Activated T-helper 1 cell treated with anti-CD3 and anti-CD28 coated beads, Interleukin-12 subunit alpha, Interleukin-12 subunit beta, Interleukin-2, Interleukin-4 antibody, amounts not matched to agents 30 ng/mL and 10 ng/mL and 1 ng/mL, durations not matched to agents 14 hours and 24 hours and 36 hours (primary cell): ENCODE data around the gene JPH2. TPM values are rescaled to one million over a fixed set of nuclear protein-coding genes. Genes with fewer than 3 reads are reported as not detected.

Experiments
- DNase-seq: peaks from one replicate; pipeline ENCODE4 v3.0.0; 2021; ENCODE audit warnings: low spot score
- H3K27ac Mint-ChIP-seq: one replicate; pipeline ENCODE4 v1.8.0; 2021; ENCODE audit warnings: mild to moderate bottlenecking, mixed read lengths
- H3K27me3 Mint-ChIP-seq: one replicate; pipeline ENCODE4 v1.8.0; 2022; ENCODE audit warnings: mild to moderate bottlenecking, moderate library complexity, mixed read lengths; ENCODE audit not compliant: insufficient read depth
- H3K36me3 Mint-ChIP-seq: one replicate; pipeline ENCODE4 v1.8.0; 2021; ENCODE audit warnings: low read depth, mixed read lengths
- H3K4me1 Mint-ChIP-seq: one replicate; pipeline ENCODE4 v1.8.0; 2021; ENCODE audit warnings: low read depth, mixed read lengths
- H3K4me3 Mint-ChIP-seq: one replicate; pipeline ENCODE4 v1.8.0; 2021; ENCODE audit warnings: mild to moderate bottlenecking, moderate library complexity, mixed read lengths
- H3K9me3 Mint-ChIP-seq: one replicate; pipeline ENCODE4 v1.8.0; 2021; ENCODE audit warnings: mixed read lengths
- intact Hi-C: fragments of 100-400 bp; cut with micrococcal nuclease; formaldehyde crosslinking; loops from one replicate; pipeline ENCODE4 v1.15.1; 2024
- total RNA-seq: library from RNA; stranded (reverse); gene quantifications from 2 replicates; pipeline ENCODE4 v1.2.3, GENCODE V29; 2022

Gene JPH2
- total RNA-seq, 1 donor from 2014 or later: not detected

GRCh38 chr20:44208165-44208564 lies 21.2 kb upstream of the JPH2 start:
- Mint-ChIP-seq H3K4me3 (peak overlapping the region; percentile 99), H3K9me3 (no peaks in the 10 kb centered on the region), H3K4me1 (peaks cover 57% of the 10 kb centered on the region), H3K27me3 (no peaks in the 10 kb centered on the region), H3K27ac (no peak overlapping the region), H3K36me3 (peaks cover 25% of the 10 kb centered on the region)
- intact Hi-C loops: no loop called here
- no peak for DNase-seq

- Mint-ChIP-seq H3K9me3 (no peaks in the 10 kb centered on the region), H3K4me1 (peaks cover 57% of the 10 kb centered on the region), H3K27ac (no peak overlapping the region), H3K36me3 (peaks cover 27% of the 10 kb centered on the region), H3K27me3 (no peaks in the 10 kb centered on the region), H3K4me3 (no peak overlapping the region)
- no peak for DNase-seq
- intact Hi-C loops: no loop called here
Measured at GRCh38 chr20:44207126-44207723, 20.2 kb upstream of the JPH2 start.

- H3K4me1 Mint-ChIP-seq: peaks cover 46% of the 10 kb centered on the region
- H3K36me3 Mint-ChIP-seq: peaks cover 35% of the 10 kb centered on the region
- intact Hi-C loops: no loop called here
- no peak overlapping the region for H3K27ac Mint-ChIP-seq
- no peaks in the 10 kb centered on the region for H3K9me3 Mint-ChIP-seq
- H3K4me3 Mint-ChIP-seq: no peak overlapping the region
- no peaks in the 10 kb centered on the region for H3K27me3 Mint-ChIP-seq
- no peak for DNase-seq
Measured at GRCh38 chr20:44206132-44206531, 19.1 kb upstream of the JPH2 start.

GRCh38 chr20:44204832-44205215 lies 17.8 kb upstream of the JPH2 start:
- peaks cover 43% of the 10 kb centered on the region for H3K36me3 Mint-ChIP-seq
- intact Hi-C loops: no loop called here
- peaks cover 41% of the 10 kb centered on the region for H3K4me1 Mint-ChIP-seq
- H3K9me3 Mint-ChIP-seq: no peaks in the 10 kb centered on the region
- no peak overlapping the region for H3K4me3 Mint-ChIP-seq
- no peaks in the 10 kb centered on the region for H3K27me3 Mint-ChIP-seq
- H3K27ac Mint-ChIP-seq: no peak overlapping the region
- DNase-seq: no peak

GRCh38 chr20:44204156-44204831 lies 17.3 kb upstream of the JPH2 start:
- H3K4me3 Mint-ChIP-seq: no peak overlapping the region
- no peak overlapping the region for H3K27ac Mint-ChIP-seq
- H3K36me3 Mint-ChIP-seq: peaks cover 46% of the 10 kb centered on the region

GRCh38 chr20:44203161-44203560 lies 16.2 kb upstream of the JPH2 start:
- intact Hi-C loops: no loop called here
- no peak for DNase-seq
- Mint-ChIP-seq H3K27ac (no peak overlapping the region), H3K9me3 (no peaks in the 10 kb centered on the region), H3K4me1 (peaks cover 38% of the 10 kb centered on the region), H3K36me3 (peaks cover 49% of the 10 kb centered on the region), H3K4me3 (no peak overlapping the region), H3K27me3 (no peaks in the 10 kb centered on the region)

More at GRCh38 chr20:44204156-44204831, 17.3 kb upstream of the JPH2 start:
- intact Hi-C loops: no loop called here
- H3K27me3 Mint-ChIP-seq: no peaks in the 10 kb centered on the region
- H3K4me1 Mint-ChIP-seq: peaks cover 41% of the 10 kb centered on the region
- H3K9me3 Mint-ChIP-seq: no peaks in the 10 kb centered on the region
- DNase-seq: no peak

GRCh38 chr20:44200983-44201382 lies 14.0 kb upstream of the JPH2 start:
- Mint-ChIP-seq H3K36me3 (peaks cover 61% of the 10 kb centered on the region), H3K4me3 (no peak overlapping the region), H3K27ac (no peak overlapping the region), H3K4me1 (peaks cover 24% of the 10 kb centered on the region), H3K9me3 (no peaks in the 10 kb centered on the region), H3K27me3 (no peaks in the 10 kb centered on the region)
- DNase-seq: no peak
- intact Hi-C loops: no loop called here

- no peaks in the 10 kb centered on the region for H3K27me3 Mint-ChIP-seq
- peaks cover 23% of the 10 kb centered on the region for H3K4me1 Mint-ChIP-seq
- H3K4me3 Mint-ChIP-seq: no peak overlapping the region
- no peak for DNase-seq
- no peak overlapping the region for H3K27ac Mint-ChIP-seq
- peaks cover 63% of the 10 kb centered on the region for H3K36me3 Mint-ChIP-seq
- intact Hi-C loops: no loop called here
- H3K9me3 Mint-ChIP-seq: no peaks in the 10 kb centered on the region
Measured at GRCh38 chr20:44200371-44200770, 13.4 kb upstream of the JPH2 start.

GRCh38 chr20:44199877-44200276 lies 12.9 kb upstream of the JPH2 start:
- H3K4me3 Mint-ChIP-seq: no peak overlapping the region
- DNase-seq: no peak
- intact Hi-C loops: loop anchor here (1.0 to 5.0 kb wide), 3 partner anchors 9 to 608 kb away; partner anchors contain the start of gene IFT52
- peaks cover 23% of the 10 kb centered on the region for H3K4me1 Mint-ChIP-seq
- no peaks in the 10 kb centered on the region for H3K27me3 Mint-ChIP-seq
- H3K27ac Mint-ChIP-seq: peak overlapping the region; percentile 44
- H3K36me3 Mint-ChIP-seq: peaks cover 61% of the 10 kb centered on the region
- no peaks in the 10 kb centered on the region for H3K9me3 Mint-ChIP-seq

GRCh38 chr20:44198872-44199271 lies 11.9 kb upstream of the JPH2 start:
- peak overlapping the region; percentile 75 for H3K4me3 Mint-ChIP-seq
- H3K4me1 Mint-ChIP-seq: peaks cover 17% of the 10 kb centered on the region
- intact Hi-C loops: loop anchor here (1.0 to 5.0 kb wide), 3 partner anchors 10 to 607 kb away; partner anchors contain the start of gene IFT52
- no peaks in the 10 kb centered on the region for H3K9me3 Mint-ChIP-seq
- peak; percentile 56 for DNase-seq
- H3K27me3 Mint-ChIP-seq: no peaks in the 10 kb centered on the region
- H3K27ac Mint-ChIP-seq: peak overlapping the region; percentile 91
- peaks cover 59% of the 10 kb centered on the region for H3K36me3 Mint-ChIP-seq

GRCh38 chr20:44196271-44196670 lies 9.3 kb upstream of the JPH2 start:
- H3K27me3 Mint-ChIP-seq: no peaks in the 10 kb centered on the region
- no peaks in the 10 kb centered on the region for H3K9me3 Mint-ChIP-seq
- intact Hi-C loops: loop anchor here (5.0 kb wide), 1 partner anchor 604 kb away; the partner anchor contains the start of gene IFT52
- no peak overlapping the region for H3K4me3 Mint-ChIP-seq
- DNase-seq: no peak
- H3K36me3 Mint-ChIP-seq: peaks cover 50% of the 10 kb centered on the region
- H3K27ac Mint-ChIP-seq: no peak overlapping the region
- H3K4me1 Mint-ChIP-seq: peaks cover 17% of the 10 kb centered on the region

GRCh38 chr20:44195605-44196004 lies 8.6 kb upstream of the JPH2 start:
- intact Hi-C loops: loop anchor here (5.0 kb wide), 1 partner anchor 603 kb away; the partner anchor contains the start of gene IFT52
- Mint-ChIP-seq H3K9me3 (no peaks in the 10 kb centered on the region), H3K4me3 (no peak overlapping the region), H3K4me1 (peaks cover 17% of the 10 kb centered on the region), H3K36me3 (peaks cover 43% of the 10 kb centered on the region), H3K27ac (no peak overlapping the region), H3K27me3 (no peaks in the 10 kb centered on the region)
- no peak for DNase-seq

- Mint-ChIP-seq H3K4me3 (no peak overlapping the region), H3K9me3 (no peaks in the 10 kb centered on the region), H3K36me3 (peaks cover 26% of the 10 kb centered on the region), H3K4me1 (peaks cover 3% of the 10 kb centered on the region), H3K27me3 (peaks cover 8% of the 10 kb centered on the region), H3K27ac (no peak overlapping the region)
- intact Hi-C loops: no loop called here
- DNase-seq: no peak
Measured at GRCh38 chr20:44193801-44194200, 6.8 kb upstream of the JPH2 start.
